Activated CD4-positive, alpha-beta memory T cell treated with anti-CD3 and anti-CD28 coated beads for 36 hours (primary cell): Measurements from ENCODE around the gene MTA2. TPM values are rescaled to one million over a fixed set of nuclear protein-coding genes. Genes with fewer than 3 reads are reported as not detected.
"Not testable (repeated sequence)": the region's sequence is repeated elsewhere in the genome, so short reads cannot be mapped to it uniquely, and the experiment has no call there.

Experiments
- CTCF ChIA-PET: fragments of 350-600 bp; sonication (Branson Sonifier 250); formaldehyde crosslinking; loops from one replicate; lab custom pipeline; 2021; ENCODE audit warnings: antibody characterized with exemption, inconsistent platforms; lab: Charles Lee
- POLR2A ChIA-PET: fragments of 350-600 bp; sonication (Branson Sonifier 250); formaldehyde crosslinking; loops from one replicate; lab custom pipeline; 2021; ENCODE audit warnings: antibody characterized with exemption; lab: Charles Lee
- DNase-seq: peaks from one replicate; pipeline ENCODE4 v3.0.0-alpha.2; 2020
- H3K27ac Mint-ChIP-seq: one replicate; pipeline ENCODE4 v1.8.0; 2021; ENCODE audit warnings: mixed read lengths
- H3K27me3 Mint-ChIP-seq: one replicate; pipeline ENCODE4 v1.8.0; 2021; ENCODE audit warnings: mixed read lengths
- H3K36me3 Mint-ChIP-seq: one replicate; pipeline ENCODE4 v1.8.0; 2021; ENCODE audit warnings: mixed read lengths
- H3K4me1 Mint-ChIP-seq: one replicate; pipeline ENCODE4 v1.8.0; 2021; ENCODE audit warnings: low read depth, mixed read lengths
- H3K4me3 Mint-ChIP-seq: one replicate; pipeline ENCODE4 v1.8.0; 2021; ENCODE audit warnings: mild to moderate bottlenecking, mixed read lengths
- H3K9me3 Mint-ChIP-seq: one replicate; pipeline ENCODE4 v1.8.0; 2021; ENCODE audit warnings: mixed read lengths
- intact Hi-C: fragments of 100-400 bp; cut with micrococcal nuclease; formaldehyde crosslinking; loops from one replicate; pipeline ENCODE4 v1.15.1; 2023
- total RNA-seq, 2 experiments: library from RNA; stranded (reverse); gene quantifications; one replicate each; pipeline ENCODE4 v1.2.3, GENCODE V29; 2021

MTA2 gene
- 100 to 1,000 TPM; 166 to 167 TPM for total RNA-seq

DNA sequence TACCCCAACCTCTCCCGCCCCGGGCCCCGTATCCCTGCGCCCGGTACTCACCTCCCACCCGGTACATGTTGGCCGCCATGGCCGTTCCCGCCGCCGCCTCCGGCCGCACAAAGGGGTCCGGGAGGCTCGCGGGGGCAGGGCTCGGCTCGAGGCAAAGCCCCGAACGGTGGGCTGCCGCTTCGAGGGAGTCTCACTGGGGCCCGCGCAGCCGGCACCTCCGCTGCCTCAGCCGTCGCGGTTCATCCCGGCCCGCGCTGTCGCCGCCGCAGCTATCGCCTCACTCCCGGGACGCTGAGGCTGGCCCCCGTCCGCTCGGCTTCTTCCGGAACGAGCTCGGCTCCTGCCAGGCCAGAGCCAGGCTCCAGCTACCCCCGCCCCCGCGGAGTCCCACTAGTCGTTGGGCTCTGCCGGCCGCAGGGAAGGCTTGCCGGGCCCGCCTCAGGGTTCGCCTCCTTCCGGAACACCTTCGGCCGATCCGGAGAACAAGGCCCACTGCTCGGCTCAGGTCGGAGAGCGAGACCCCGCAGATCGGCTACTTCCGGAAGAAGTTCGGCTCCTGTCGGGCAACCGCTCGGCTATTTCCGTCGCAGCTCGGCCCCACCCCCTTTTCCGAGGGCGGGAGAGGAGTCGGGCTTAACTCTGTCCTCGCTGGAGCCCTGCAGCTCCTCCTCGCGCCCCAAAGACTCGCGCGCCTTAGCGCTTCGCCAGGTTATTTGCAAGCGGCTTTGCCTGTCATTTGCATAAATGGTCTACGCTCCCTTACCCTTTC is at the start of gene MTA2:
Gene MTA2 (minus strand): TSS at position 494 of the 769 bp plus-strand sequence. CDS start 415 bp downstream, at position 79.
- CTCF ChIA-PET = interaction anchor here (0.7 to 3.2 kb wide), 8 partner anchors 9 to 209 kb away, joined by 3 to 44 read pairs (median 7); partner anchors contain the start of genes B3GAT3, EML3, HNRNPUL2 and ROM1
- POLR2A ChIA-PET = interaction anchor here (0.7 to 5.9 kb wide), 18 partner anchors 10 to 279 kb away, joined by 3 to 55 read pairs (median 6); partner anchors contain the start of genes B3GAT3, C11orf98, CSKMT and EEF1G
- peak within 1 kb of the TSS; percentile 97 for H3K27ac Mint-ChIP-seq

DNA sequence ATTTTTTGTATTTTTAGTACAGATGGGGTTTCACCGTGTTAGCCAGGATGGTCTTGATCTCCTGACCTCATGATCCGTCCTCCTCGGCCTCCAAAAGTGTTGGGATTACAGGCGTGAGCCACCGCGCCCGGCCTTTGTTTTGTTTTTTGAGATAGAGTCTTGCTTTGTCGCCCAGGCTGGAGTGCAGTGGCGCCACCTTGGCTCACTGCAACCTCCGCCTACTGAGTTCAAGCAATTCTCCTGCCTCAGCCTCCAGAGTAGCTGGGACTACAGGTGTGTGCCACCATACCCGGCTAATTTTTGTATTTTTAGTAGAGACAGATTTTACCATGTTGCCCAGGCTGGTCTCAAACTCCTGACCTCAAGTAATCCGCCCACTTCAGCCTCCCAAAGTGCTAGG is 48.6 kb upstream of the MTA2 start:
- DNase-seq, H3K4me3 Mint-ChIP-seq, H3K27ac Mint-ChIP-seq, intact Hi-C loops, H3K27me3 Mint-ChIP-seq, H3K9me3 Mint-ChIP-seq: not testable (repeated sequence)
- peaks cover 10% of the 10 kb centered on the region for H3K36me3 Mint-ChIP-seq
- ChIA-PET CTCF (interaction anchor here (0.7 to 1.3 kb wide), 4 partner anchors 9 to 93 kb away, joined by 3 to 4 read pairs (median 3); no protein-coding TSS in a partner anchor), POLR2A (interaction anchor here (1.2 kb wide), 1 partner anchor 59 kb away, joined by 5 read pairs; the partner anchor contains the start of gene TUT1)
- peaks cover 28% of the 10 kb centered on the region for H3K4me1 Mint-ChIP-seq

More for the DNA sequence above, at the start of gene MTA2:
- H3K4me3 Mint-ChIP-seq = peak within 1 kb of the TSS; percentile 81
- H3K27me3 Mint-ChIP-seq = no peaks in the 10 kb centered on the region
- H3K4me1 Mint-ChIP-seq = peaks cover 56% of the 10 kb centered on the region
- H3K36me3 Mint-ChIP-seq = peaks cover 64% of the 10 kb centered on the region
- H3K9me3 Mint-ChIP-seq = no peaks in the 10 kb centered on the region
- intact Hi-C loops = loop anchor here (1.0 to 2.0 kb wide), 2 partner anchors 63 to 108 kb away; partner anchors contain the start of genes C11orf98 and CSKMT
- DNase-seq = peak; percentile 100

- Mint-ChIP-seq H3K4me3 (no peak overlapping the region), H3K27ac (no peak overlapping the region)
Measured at GRCh38 chr11:62649486-62649885, 47.8 kb upstream of the MTA2 start.

GRCh38 chr11:62648967-62649364 is 47.3 kb upstream of the MTA2 start:
- intact Hi-C loops = no loop called here
- Mint-ChIP-seq H3K27me3 (no peaks in the 10 kb centered on the region), H3K27ac (no peak overlapping the region), H3K36me3 (peaks cover 16% of the 10 kb centered on the region), H3K4me1 (peaks cover 32% of the 10 kb centered on the region), H3K4me3 (no peak overlapping the region), H3K9me3 (no peaks in the 10 kb centered on the region)
- no peak for DNase-seq
- ChIA-PET CTCF (interaction anchor here (0.6 to 1.7 kb wide), 4 partner anchors 8 to 224 kb away, joined by 3 to 5 read pairs (median 3); partner anchors contain the start of gene TUT1), POLR2A (interaction anchor here (1.4 to 7.2 kb wide), 4 partner anchors 11 to 57 kb away, joined by 3 to 68 read pairs (median 8); partner anchors contain the start of genes C11orf98, CSKMT, LBHD1 and TUT1)

More at GRCh38 chr11:62649486-62649885, 47.8 kb upstream of the MTA2 start:
- Mint-ChIP-seq H3K9me3 (no peaks in the 10 kb centered on the region), H3K27me3 (no peaks in the 10 kb centered on the region), H3K36me3 (peaks cover 14% of the 10 kb centered on the region), H3K4me1 (peaks cover 32% of the 10 kb centered on the region)
- POLR2A ChIA-PET = interaction anchor here (0.6 to 7.2 kb wide), 4 partner anchors 10 to 60 kb away, joined by 3 to 68 read pairs (median 7); partner anchors contain the start of genes C11orf98, CSKMT, LBHD1 and UQCC3
- DNase-seq = no peak
- intact Hi-C loops = no loop called here
- CTCF ChIA-PET = interaction anchor here (0.6 to 1.0 kb wide), 4 partner anchors 9 to 225 kb away, joined by 3 to 4 read pairs (median 3); no protein-coding TSS in a partner anchor

DNA sequence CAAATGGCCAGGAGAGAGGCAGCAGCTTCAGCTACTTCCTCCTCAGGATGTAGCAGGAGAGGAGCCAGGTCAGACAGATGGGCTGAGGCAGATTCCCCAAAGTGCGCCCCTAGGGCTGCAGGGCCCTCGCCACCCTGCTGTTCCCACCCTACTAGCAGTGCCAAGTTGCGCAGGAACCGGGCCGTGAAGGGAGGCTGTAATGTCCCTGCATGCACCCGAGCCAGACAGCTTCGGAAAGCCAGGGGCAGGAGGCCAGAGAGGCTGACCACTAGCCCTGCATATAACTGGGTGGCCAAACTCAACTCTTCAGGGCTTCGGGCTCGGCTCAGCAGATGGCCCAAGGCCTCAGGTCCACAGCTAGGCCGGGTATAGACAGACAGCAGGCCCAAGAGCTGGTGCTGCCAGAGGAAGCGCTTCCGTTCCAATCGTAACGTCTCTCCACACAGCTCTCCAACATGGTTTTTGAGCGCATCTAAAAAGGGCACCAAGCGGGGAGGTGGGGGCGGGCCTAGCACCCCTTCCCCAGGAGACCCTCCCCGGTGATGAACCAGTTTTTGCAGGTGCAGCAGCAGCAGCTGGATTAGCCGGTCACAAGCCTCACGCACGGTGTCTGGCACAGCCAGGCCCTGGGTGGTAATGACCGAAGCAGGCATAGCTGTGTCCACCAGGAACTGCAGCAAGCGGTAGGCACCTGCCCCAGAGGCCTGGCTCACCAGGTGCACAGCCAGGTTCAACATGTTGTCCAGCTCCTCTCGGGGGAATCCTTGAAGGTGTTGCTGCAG is 46.7 kb upstream of the MTA2 start:
- no peak overlapping the region for H3K27ac Mint-ChIP-seq
- POLR2A ChIA-PET = interaction anchor here (1.4 to 7.2 kb wide), 5 partner anchors 11 to 57 kb away, joined by 3 to 68 read pairs (median 6); partner anchors contain the start of genes C11orf98, CSKMT, LBHD1 and TUT1
- CTCF ChIA-PET = interaction anchor here (0.6 to 1.7 kb wide), 4 partner anchors 7 to 138 kb away, joined by 3 to 5 read pairs (median 3); partner anchors contain the start of gene TUT1
- peaks cover 16% of the 10 kb centered on the region for H3K36me3 Mint-ChIP-seq
- no peak overlapping the region for H3K4me3 Mint-ChIP-seq
- H3K27me3 Mint-ChIP-seq = no peaks in the 10 kb centered on the region
- DNase-seq = no peak
- H3K4me1 Mint-ChIP-seq = peaks cover 29% of the 10 kb centered on the region
- H3K9me3 Mint-ChIP-seq = no peaks in the 10 kb centered on the region
- intact Hi-C loops = no loop called here

DNA sequence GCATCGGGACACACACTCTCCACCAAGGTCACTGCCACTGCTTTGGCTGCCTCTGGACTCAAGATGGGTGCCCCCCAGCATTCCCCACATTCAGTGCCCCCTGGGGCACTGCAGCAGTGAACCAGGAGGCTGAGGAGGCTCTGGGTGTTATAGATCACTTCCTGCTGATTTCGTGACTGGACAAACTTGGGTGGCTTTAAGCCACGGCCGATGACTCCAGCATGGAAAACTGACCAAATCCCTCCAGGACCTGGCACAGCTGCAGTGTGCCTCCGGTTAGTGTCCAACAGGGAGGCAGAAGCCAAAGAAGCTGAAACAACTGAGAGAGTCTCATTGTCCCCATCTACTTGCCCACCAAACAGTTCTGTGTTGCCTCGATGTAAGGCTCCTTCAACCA is 45.9 kb upstream of the MTA2 start:
- Mint-ChIP-seq H3K36me3 (peaks cover 17% of the 10 kb centered on the region), H3K9me3 (no peaks in the 10 kb centered on the region), H3K27ac (no peak overlapping the region), H3K4me3 (no peak overlapping the region), H3K27me3 (no peaks in the 10 kb centered on the region), H3K4me1 (peaks cover 29% of the 10 kb centered on the region)
- ChIA-PET CTCF (interaction anchor here (0.7 to 1.7 kb wide), 2 partner anchors 56 to 138 kb away, joined by 3 to 5 read pairs; partner anchors contain the start of gene TUT1), POLR2A (interaction anchor here (1.4 to 7.2 kb wide), 4 partner anchors 19 to 56 kb away, joined by 4 to 68 read pairs (median 8); partner anchors contain the start of genes C11orf98, CSKMT, LBHD1 and TUT1)
- intact Hi-C loops = loop anchor here (2.0 kb wide), 1 partner anchor 35 kb away; the partner anchor contains the start of genes EML3 and ROM1
- no peak for DNase-seq

DNA sequence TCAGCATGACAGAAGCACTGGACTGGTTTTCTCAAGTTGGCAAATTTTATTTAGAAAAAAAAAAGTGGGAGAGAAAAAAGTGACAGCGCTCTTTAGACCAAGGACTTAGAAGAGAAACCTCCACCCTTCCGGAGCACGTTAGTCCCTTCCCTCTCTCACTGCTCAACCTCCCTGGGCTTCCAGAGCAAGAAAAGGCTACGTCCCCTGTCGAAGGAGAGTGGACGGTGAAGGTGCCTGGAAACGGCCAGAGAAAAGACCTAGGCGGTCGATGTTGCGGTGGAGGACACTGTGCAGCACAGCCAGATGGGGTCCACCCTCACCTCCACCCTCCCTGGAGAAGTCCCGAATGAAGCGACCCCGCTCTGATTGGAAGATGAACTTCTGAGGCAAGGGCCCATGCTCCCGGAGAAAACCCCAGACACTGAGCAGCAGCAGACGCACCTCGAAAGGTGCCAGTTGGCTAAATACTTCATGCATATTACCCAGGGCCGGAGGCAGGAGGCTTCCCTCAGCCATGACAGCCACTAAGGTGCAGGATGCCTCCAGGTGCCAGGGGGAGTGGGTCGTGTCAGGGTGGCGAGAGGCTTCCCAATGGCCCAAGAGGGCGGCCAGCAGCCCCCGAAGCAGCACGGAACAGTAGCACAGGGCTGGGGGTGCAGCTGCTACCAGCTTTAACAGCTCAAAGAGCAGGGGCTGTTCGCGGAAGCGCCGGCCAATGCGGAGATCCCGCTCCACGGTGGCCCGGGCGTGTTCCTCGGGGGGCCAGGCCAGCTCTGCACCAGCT is 45.4 kb upstream of the MTA2 start:
- DNase-seq = no peak
- peaks cover 29% of the 10 kb centered on the region for H3K4me1 Mint-ChIP-seq
- no peaks in the 10 kb centered on the region for H3K9me3 Mint-ChIP-seq
- intact Hi-C loops = loop anchor here (1.0 to 2.0 kb wide), 3 partner anchors 25 to 56 kb away; partner anchors contain the start of genes EML3, ROM1 and TUT1
- H3K36me3 Mint-ChIP-seq = peaks cover 18% of the 10 kb centered on the region
- CTCF ChIA-PET = interaction anchor here (0.8 to 1.7 kb wide), 5 partner anchors 35 to 222 kb away, joined by 3 to 5 read pairs (median 4); partner anchors contain the start of gene TUT1
- POLR2A ChIA-PET = interaction anchor here (0.6 to 7.2 kb wide), 12 partner anchors 9 to 194 kb away, joined by 3 to 68 read pairs (median 6); partner anchors contain the start of genes C11orf98, CSKMT, EML3 and LBHD1
- peak overlapping the region; percentile 94 for H3K27ac Mint-ChIP-seq
- H3K27me3 Mint-ChIP-seq = no peaks in the 10 kb centered on the region
- H3K4me3 Mint-ChIP-seq = peak overlapping the region; percentile 94

DNA sequence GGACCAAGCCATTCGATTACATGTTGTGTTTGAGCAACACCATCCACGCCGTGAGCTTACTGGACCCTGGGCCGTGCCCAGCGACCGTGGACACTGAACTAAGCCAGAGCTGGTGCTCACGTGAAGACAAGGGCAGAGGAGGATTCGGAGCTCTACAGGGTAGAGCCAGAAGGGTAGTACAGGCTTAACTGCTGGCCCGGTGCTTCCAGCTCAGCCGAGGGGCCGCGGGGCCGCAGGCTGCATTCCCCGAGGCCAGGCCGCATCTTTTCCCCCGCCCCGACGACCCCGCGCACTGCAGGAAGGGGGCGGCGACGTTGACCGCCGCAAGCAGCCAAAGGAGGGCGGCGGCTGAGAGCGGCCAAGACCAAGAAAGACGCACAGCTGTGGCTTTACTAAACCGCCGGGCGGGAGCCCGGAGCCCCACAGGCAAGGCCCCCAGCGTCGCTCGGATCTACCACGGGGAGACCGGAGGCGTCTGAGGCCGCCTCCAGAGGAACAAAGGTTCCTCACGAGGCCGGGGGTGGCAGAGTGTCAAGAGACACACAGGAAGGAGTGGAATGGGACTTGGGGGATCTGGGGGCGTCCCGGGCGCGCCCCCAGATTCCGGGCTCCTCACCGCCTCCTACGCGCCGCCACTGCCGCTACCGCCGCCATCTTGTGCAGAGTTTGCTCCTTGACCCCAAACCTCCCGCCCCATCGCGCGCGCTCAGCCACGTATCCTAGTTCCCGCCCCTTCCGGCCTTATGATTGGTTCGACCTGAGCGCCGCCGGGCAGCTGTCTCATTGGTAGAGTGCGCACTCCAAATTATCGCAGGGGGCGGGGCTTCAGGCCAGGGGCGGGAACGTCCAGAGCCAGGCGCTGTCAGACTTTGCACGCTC is 44.5 kb upstream of the MTA2 start, which contains the start of gene GANAB:
Gene GANAB (minus strand): TSS at position 668 of the 879 bp plus-strand sequence. CDS start 14 bp downstream, at position 654.
- H3K36me3 Mint-ChIP-seq = peaks cover 21% of the 10 kb centered on the region
- ChIA-PET CTCF (interaction anchor here (0.6 to 1.7 kb wide), 7 partner anchors 23 to 221 kb away, joined by 3 to 5 read pairs (median 3); partner anchors contain the start of genes HNRNPUL2 and STX5), POLR2A (interaction anchor here (0.6 to 7.2 kb wide), 18 partner anchors 9 to 210 kb away, joined by 3 to 68 read pairs (median 5); partner anchors contain the start of genes B3GAT3, C11orf98, CSKMT and EML3)
- intact Hi-C loops = loop anchor here (1.0 to 2.0 kb wide), 3 partner anchors 24 to 55 kb away; partner anchors contain the start of genes EML3, ROM1 and TUT1
- peak within 1 kb of the TSS; percentile 94 for H3K27ac Mint-ChIP-seq
- H3K27me3 Mint-ChIP-seq = no peaks in the 10 kb centered on the region
- H3K4me1 Mint-ChIP-seq = peaks cover 30% of the 10 kb centered on the region
- no peaks in the 10 kb centered on the region for H3K9me3 Mint-ChIP-seq
- DNase-seq = peak; percentile 100
- H3K4me3 Mint-ChIP-seq = peak within 1 kb of the TSS; percentile 94

DNA sequence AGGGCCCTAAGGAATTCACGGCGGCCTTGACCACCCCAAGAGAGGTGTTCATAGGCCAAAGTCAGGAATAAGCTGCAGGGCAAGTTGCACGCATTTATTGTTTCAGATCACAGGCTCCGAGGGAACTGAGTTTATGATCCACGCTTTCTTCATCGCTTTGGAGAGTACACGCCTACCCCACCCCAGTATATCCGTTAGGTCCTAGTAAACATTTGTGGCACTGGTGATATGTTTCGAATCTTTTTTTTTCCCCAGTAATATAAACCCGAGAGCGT is 43.9 kb upstream of the MTA2 start:
- CTCF ChIA-PET = interaction anchor here (0.6 to 1.7 kb wide), 5 partner anchors 23 to 186 kb away, joined by 3 to 5 read pairs (median 4); partner anchors contain the start of genes HNRNPUL2, STX5 and TUT1
- Mint-ChIP-seq H3K27me3 (no peaks in the 10 kb centered on the region), H3K27ac (peak overlapping the region; percentile 94), H3K9me3 (no peaks in the 10 kb centered on the region), H3K36me3 (peaks cover 21% of the 10 kb centered on the region), H3K4me1 (peaks cover 32% of the 10 kb centered on the region), H3K4me3 (peak overlapping the region; percentile 94)
- POLR2A ChIA-PET = interaction anchor here (0.8 to 7.2 kb wide), 14 partner anchors 10 to 210 kb away, joined by 3 to 68 read pairs (median 5); partner anchors contain the start of genes B3GAT3, C11orf98, CSKMT and EML3
- intact Hi-C loops = no loop called here
- DNase-seq = peak; percentile 20
